HG02588 (cell line): ENCODE measurements around the gene CHCHD4.

Experiments used
- ATAC-seq: cut with Tn5 transposase; IDR thresholded peaks from one replicate; pipeline ENCODE4 v1.9.1; 2021; ENCODE audit warnings: mild to moderate bottlenecking, moderate library complexity; ENCODE audit not compliant: unreplicated experiment

The CHCHD4 gene

GRCh38 chr3:14124615-14125192, at the start of gene CHCHD4, which contains the start of gene TMEM43:
Gene CHCHD4 (minus strand): TSS chr3:14124870. CDS start chr3:14124676, 194 bp downstream.
Gene TMEM43 (plus strand): TSS chr3:14125052. CDS start chr3:14125194, 142 bp downstream.
- ATAC-seq: peak; percentile 86

DNA sequence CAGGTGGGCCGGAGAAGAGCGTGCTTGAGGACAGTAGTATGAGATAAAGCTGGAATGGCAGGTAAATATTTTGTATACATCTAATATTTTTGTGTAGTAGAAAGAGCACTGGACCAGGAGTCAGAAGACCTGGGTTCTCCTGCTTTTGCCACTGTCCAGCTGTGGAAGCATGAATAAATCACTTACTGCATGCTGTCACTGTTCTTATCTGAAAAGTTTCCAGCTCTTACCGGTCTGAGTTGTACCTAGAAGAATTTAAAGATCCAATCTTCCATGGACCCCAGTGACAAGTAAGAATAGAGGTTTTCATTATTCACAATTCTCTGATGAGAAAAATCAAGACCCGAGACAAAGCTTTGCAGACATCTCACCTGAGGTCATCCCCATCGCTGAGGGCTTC, 47.8 kb upstream of the CHCHD4 start:
- ATAC-seq: no peak

DNA sequence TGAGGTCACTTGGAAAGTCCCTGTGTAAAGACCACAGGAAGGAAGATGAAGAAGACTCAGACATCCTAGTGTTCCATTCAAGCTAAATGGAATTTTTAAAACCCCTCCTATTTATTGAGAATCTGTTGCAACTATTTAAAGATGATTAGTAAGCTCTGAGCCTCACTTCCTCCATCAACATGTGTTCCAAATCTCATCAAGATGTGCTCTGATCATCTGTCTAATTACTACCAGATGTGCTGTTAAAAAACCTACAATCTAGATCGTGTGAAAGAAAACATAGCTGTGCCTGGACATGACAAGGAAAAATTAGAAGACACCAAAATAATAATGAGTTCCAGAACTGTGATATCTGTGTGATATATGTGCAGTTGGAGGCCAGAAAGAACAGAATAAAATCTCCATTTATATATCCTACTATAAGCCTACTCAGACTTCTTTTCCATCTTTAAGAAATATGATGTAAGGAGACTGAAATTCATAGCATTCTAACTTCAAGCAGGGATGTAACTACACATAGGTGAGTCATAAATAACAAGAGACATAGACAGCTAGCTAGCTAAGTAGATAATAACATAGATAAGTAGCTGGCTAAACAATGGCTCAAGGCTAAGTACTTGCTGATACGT, 46.0 kb upstream of the CHCHD4 start:
- ATAC-seq: no peak

GRCh38 chr3:14169871-14170270, 45.2 kb upstream of the CHCHD4 start:
- ATAC-seq: no peak

- ATAC-seq: no peak
Measured at GRCh38 chr3:14169435-14169834, 44.8 kb upstream of the CHCHD4 start.

GRCh38 chr3:14166877-14167603, 42.4 kb upstream of the CHCHD4 start:
- no peak for ATAC-seq

GRCh38 chr3:14162178-14162577, 37.5 kb upstream of the CHCHD4 start:
- no peak for ATAC-seq

GRCh38 chr3:14161282-14161681, 36.6 kb upstream of the CHCHD4 start:
- no peak for ATAC-seq

DNA sequence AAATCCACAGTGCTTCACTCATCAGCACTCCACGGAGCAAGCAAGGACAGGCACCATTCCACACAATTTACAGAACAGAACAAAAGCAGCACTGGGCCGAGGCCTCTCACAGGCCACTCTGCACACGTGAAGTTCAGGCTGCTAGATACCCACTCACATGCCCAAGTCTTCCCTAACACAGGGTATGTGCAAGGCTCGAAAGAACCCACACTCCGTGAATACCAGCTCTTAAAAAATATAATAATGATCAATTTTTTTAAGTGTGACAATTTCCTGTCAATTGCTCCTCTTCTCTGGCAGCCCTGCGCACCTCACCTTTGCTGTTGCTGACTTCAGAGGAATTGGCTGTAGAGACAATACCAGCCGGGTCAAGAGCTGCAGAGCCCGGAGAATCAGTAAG, 34.8 kb upstream of the CHCHD4 start:
- no peak for ATAC-seq

- ATAC-seq: no peak
Measured at GRCh38 chr3:14158370-14158769, 33.7 kb upstream of the CHCHD4 start.

DNA sequence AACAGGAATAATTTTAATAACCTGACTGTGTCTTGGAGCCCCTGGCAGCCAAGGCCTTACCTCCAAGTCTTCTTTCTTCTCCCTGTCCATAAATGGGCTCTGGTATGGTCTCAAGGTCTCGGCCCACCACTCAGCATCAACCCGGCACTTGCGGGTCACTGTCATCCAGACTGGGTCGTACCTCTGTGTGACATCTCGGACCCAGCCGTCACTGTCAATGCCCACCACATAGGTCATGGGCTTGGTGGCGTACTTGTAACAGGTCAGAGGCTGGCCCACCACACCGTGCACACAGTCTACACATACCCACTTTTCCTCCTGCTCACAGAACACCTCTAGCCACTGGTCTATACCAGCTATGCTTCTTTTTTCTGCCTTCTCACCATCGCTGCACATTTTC, 33.3 kb upstream of the CHCHD4 start:
- ATAC-seq: no peak

GRCh38 chr3:14156843-14157561, 32.3 kb upstream of the CHCHD4 start:
- ATAC-seq: no peak

GRCh38 chr3:14156201-14156600, 31.5 kb upstream of the CHCHD4 start:
- no peak for ATAC-seq

GRCh38 chr3:14154895-14155440, 30.3 kb upstream of the CHCHD4 start:
- ATAC-seq: no peak

DNA sequence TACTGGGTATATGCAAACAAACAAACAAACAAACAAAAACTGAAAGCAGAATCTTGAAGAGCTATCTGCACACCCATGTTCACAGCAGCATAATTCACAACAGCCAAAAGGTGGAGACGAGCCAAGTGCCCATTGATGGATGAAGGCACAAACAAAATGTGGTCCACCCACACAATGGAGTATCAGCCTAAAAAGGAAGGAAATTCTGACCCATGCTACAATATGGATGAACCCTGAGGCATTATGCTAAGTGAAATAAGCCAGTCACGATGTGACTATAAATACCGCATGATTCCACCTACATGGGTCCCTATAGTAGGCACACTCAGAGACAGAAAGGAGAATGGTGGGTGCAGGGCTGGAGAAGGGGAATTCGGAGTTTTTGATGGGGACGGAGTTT, 29.6 kb upstream of the CHCHD4 start:
- no peak for ATAC-seq

GRCh38 chr3:14153663-14154062, 29.0 kb upstream of the CHCHD4 start:
- no peak for ATAC-seq

GRCh38 chr3:14152963-14153355, 28.3 kb upstream of the CHCHD4 start:
- ATAC-seq: no peak

DNA sequence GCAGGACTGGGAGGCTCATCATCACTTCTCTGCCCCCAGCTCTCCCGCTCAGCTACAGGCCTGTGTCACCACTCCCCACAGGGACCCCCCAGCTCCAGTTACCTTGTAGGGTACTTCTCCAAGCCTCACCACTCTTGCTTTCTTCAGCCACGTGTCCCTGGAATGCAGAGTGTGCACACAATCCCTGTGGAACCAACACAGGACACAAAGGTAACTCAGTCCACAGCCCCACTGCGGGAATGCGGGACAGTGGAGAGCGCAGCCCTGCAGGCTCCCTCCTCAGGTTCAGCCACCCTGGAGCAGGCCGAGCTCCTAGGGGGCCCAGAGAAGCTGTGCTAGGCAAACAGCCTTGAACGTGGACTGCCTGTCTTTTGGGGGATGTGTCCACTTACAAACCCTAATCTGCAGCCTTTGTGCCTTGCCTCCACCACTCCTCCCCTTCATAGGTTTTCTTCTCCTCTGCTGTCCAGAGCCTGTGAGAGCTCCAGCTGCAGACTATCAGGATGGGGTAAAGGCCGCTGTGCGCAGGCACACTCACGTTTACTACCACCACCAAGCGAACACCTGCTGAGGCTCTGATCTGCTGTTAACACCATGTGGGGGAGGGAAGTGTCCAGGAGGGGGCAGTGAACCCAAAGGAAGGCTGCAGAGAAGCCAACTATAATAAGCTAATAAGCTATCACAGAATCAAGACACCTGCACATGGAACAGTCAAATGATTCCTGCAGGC, 27.7 kb upstream of the CHCHD4 start:
- ATAC-seq: no peak

DNA sequence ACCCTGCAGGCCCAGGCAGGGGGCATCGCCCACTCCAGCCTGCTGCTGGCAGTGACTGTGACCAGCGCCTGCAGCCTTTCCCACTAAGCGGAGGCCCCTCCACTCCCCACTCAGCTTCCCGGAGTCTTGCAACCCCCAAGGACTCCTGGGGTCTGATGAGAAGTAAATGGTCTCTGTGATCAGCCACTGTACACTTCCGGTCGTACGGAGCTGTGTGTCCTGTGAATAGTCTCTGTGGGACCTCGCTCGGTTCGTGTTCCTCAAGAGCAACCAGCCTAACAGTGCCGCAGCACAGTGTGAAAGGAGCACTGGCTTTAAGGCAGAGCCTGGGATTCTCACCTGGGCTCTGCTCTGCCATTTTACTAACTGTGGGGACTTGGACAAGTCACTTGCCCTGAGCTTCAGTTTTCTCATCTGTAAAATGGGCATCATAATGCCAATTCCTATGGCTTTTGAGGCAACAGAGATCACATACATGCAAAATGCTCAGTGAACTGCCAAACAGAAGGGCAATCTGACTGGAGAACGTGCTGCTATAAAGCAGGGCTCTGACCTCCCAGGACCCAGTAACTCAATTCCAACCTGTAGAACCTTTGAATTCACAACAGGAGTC, 26.9 kb upstream of the CHCHD4 start:
- ATAC-seq: no peak
